Epithelial cell of prostate (primary cell): Measurements from ENCODE around the gene MORF4L1.
"Not testable (repeated sequence)": the region's sequence is repeated elsewhere in the genome, so short reads cannot be mapped to it uniquely, and the experiment has no call there.

Experiments
- DNase-seq: peaks from one replicate; pipeline ENCODE4 v3.0.0-alpha.2; 2011; ENCODE audit warnings: low read depth, low spot score
- H3K27ac ChIP-seq: fragments of 450-650 bp; 2 replicates; pipeline ENCODE4 v1.5.1; 2017; ENCODE audit warnings: mild to moderate bottlenecking

Gene MORF4L1

DNA sequence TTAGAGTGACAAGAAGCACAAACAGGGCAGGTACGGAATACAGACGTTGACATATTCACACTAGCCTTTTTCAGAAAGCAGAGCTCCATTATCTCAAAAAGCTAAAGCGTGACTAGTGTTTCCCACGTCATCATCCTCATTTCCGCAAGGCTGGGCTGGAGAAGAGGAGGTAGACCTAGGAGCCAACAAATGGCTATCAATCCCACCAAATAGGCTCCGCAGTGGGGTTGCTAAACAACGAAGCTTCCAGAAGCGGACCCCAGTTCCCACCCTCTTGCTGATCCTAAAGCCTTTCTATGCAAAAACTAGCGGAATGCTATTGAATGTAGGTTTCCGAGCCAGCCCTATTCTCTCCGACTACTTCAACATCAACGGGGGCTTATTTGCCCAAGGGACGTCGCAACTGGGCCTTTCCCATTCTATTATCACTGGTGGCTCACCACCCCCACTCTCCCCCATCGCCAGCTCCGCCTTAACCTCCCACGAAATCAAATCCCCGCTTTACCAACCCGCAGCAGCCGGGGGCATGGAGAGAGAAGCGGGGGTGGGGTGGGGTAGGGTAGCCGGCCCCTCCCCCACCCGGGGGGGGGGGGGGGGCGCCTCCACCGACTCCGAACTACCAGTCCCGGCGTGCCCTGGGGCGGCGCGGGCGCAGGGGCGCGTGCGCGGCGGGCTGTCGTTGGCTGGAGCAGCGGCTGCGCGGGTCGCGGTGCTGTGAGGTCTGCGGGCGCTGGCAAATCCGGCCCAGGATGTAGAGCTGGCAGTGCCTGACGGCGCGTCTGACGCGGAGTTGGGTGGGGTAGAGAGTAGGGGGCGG, at the start of gene MORF4L1:
TSS of gene MORF4L1 (plus strand) at position 736 of the 817 bp plus-strand sequence. CDS start 128 bp downstream, outside the sequence.
- DNase-seq: peak; percentile 84
- H3K27ac ChIP-seq: peak within 1 kb of the TSS; percentile 98

GRCh38 chr15:78828920-78829319, 43.8 kb upstream of the MORF4L1 start:
- no peak overlapping the region for H3K27ac ChIP-seq
- no peak for DNase-seq

DNA sequence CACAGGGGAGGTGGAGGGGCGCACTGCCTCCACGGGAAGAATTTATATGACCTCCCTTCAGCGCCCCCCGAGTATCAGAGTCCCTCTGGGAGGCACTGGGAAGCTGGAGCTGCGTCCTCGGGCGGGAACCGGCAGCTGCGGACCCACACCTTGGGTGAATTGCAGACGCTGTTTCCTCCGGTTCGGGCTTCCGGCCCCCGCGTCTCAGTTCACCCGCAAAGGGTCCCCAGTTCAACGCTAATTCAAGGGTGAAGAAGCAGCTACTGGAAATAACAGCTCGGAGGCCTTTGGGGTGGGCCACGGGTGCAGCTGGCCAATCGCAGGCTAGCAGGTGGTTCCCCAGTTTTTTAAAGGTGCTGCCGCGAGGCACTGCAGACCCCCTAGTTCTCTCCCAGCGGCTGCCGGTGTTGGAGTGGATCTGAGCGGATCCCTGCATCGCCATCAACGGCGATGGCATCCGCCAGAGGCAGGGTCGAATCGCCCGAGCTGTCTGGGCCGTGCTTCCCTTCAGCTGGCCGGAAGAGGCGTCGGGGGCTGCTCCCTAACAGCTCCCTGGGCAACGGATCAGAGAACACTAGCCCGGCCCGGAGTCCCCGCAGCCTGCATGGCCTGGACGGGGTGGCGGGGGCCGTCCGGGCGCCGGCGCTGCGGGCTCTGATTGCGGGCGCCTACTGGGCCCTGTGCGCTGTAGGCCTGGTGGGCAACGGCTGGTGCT, 42.0 kb upstream of the MORF4L1 start:
- no peak for DNase-seq

DNA sequence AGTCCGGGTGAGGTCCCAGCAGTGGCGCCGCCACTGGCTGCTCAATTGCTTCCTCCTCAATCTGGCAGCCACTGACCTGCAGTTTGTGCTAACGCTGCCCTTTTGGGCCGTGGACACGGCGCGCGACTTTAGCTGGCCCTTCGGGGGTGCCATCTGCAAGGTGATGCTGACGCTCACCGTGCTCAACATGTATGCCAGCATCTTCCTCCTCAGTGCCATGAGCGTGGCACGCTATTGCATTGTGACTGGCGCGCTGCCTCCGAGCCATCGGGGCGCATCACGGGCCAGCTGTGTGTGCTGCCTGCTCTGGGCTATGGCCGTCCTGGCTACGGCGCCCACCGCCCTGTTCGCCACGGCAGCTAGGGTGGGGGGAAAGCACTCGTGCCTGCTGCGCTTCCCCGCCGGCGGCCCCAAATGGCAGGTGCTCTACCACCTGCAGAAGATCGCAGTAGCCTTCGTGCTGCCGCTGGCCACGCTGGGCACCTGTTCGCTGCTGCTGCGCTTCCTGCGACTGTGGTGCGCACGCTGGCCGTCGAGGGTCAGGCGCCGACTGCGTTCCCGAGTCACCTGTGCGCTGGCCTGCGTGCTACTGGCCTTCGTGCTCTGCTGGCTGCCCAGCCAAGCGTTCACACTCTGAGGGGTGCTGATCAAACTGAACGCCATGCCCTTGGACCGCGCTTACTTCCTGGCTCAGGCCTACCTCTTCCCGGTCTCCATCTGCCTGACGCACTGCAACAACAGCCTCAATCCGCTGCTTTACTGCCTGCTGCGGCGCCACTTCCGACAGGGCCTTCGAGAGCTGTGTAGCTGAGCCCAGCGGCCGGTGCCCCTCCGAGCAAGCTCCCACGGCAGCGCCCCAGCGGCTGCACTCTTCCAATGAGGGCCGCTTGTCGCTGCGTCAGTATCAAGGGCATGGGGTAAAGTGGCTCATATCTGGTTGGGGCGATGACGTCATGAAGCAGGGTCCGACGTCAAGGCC, 41.2 kb upstream of the MORF4L1 start:
- DNase-seq: no peak
- no peak overlapping the region for H3K27ac ChIP-seq

More for the DNA sequence above, 42.0 kb upstream of the MORF4L1 start:
- H3K27ac ChIP-seq: no peak overlapping the region

DNA sequence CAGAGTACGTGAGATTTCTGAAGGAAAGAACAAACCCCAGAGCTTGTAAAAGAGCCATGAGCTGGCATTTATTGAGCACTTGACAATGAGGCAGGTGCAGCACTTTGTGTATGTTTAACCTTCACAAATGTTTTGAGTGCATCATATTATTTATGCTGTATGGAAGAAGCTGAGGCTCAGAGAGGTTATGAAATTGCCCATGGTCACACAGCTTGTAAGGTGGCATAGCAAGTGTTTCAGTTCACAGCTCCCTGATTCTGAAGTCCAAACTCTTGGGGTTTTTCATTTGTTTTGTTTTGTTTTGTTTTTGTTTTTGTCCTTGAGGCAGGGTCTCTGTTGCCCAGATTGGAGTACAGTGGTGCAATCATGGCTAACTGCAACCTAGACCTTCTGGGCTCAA, 36.4 kb upstream of the MORF4L1 start:
- no peak for DNase-seq
- no peak overlapping the region for H3K27ac ChIP-seq

- DNase-seq: no peak
- H3K27ac ChIP-seq: no peak overlapping the region
Observed at GRCh38 chr15:78837131-78837530, 35.6 kb upstream of the MORF4L1 start.

- DNase-seq: no peak
- H3K27ac ChIP-seq: no peak overlapping the region
Observed at GRCh38 chr15:78837543-78837942, 35.1 kb upstream of the MORF4L1 start.

DNA sequence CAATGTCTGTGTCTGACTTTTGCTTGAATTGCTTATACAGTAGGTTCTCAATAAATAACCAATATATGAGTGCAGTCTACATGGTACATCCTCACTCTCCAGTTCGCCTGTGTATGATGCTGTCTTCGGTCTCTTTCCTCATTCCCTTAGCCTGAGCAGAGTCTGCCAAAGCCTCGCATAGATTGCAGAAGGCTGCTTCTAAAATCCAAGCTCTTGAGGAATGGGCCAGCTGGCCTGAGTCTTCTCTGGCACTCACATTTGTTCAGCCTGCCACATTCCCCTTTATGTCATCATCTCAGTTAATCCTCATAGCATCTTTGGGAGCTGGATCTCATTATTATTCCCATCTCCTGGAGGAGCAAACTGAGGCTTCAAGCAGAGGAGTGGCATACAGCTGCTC, 34.2 kb upstream of the MORF4L1 start:
- H3K27ac ChIP-seq: no peak overlapping the region
- DNase-seq: no peak

- not testable (repeated sequence) for H3K27ac ChIP-seq, DNase-seq
Observed at GRCh38 chr15:78839151-78839550, 33.5 kb upstream of the MORF4L1 start.

- no peak for DNase-seq
- H3K27ac ChIP-seq: no peak overlapping the region
Observed at GRCh38 chr15:78840661-78841375, 31.9 kb upstream of the MORF4L1 start.

DNA sequence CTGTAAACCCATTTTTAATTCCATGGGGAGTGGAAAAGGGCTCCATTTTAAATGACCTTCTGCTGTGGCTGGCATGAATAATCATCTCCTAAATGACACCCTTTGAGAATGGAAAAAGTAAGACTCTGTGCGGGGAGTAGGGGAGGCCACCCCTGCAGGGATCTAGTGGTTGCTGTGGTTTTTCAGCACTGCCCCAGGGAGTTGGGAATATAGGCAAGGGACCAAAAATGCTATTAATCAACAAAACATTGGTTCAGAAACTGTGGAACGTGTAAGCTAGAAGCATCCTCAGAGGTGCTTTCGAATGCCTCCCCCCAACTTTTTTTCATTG, 31.3 kb upstream of the MORF4L1 start:
- H3K27ac ChIP-seq: no peak overlapping the region
- no peak for DNase-seq

DNA sequence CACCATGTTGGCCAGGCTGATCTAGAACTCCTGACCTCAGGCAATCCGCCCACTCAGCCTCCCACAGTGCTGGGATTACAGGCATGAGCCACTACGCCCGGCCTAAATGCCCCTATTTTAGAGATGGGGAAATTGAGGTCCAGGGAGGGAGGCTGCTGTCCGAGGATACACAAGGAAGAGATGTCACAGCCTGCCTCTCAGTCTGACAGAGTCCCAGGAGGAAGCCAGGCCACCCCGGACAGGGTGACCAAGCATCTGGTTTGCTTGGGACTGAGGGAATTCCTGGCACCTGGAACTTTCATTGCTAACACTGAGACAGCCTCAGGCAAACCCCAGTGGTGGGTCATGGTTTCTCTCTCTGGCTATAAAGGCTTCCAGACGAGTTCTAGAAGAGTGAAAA, 30.8 kb upstream of the MORF4L1 start:
- no peak overlapping the region for H3K27ac ChIP-seq
- DNase-seq: no peak

DNA sequence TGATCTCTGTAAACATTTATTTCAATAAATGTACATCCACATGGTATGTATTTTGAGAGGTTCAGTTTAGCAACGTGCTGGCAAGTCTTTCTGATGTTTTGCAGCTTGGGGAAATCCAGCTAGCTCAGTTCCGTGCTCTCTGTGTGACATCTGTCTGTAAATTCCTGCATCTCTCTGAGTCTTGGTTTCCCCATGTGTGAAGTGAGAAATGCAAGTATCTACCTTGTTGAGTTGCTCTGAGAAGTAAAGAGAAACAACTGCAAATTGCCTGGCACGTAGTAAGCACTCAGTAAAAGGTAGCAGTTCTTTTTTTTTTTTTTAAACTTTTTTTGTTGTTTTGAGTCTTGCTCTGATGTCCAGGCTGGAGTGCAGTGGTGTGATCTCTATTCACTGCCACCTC, 30.2 kb upstream of the MORF4L1 start:
- DNase-seq: no peak
- no peak overlapping the region for H3K27ac ChIP-seq

DNA sequence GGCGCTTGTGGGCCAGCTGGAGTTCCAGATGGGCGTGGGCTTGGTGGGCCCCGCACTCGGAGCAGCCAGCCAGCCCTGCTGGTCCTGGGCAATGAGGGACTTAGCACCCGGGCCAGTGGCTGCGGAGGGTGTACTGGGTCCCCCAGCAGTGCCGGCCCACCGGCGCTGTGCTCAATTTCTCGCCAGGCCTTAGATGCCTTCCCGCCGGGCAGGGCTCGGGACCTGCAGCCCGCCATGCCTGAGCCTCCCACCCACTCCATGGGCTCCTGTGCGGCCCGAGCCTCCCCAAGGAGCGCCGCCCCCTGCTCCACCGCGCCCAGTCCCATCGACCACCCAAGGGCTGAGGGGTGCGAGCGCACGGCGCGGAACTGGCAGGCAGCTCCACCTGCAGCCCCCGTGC, 25.8 kb upstream of the MORF4L1 start:
- not testable (repeated sequence) for DNase-seq, H3K27ac ChIP-seq

DNA sequence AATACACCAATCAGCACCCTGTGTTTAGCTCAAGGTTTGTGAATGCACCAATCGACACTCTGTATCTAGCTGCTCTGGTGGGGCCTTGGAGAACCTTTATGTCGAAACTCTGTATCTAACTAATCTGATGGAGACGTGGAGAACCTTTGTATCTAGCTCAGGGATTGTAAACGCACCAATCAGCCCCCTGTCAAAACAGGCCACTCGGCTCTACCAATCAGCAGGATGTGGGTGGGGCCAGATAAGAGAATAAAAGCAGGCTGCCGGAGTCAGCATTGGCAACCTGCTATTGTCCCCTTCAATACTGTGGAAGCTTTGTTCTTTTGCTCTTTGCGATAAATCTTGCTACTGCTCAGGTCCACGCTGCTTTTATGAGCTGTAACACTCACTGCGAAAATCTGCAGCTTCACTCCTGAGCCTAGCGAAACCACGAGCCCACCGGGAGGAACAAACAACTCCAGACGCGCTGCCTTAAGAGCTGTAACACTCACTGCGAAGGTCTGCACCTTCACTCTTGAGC, 25.2 kb upstream of the MORF4L1 start:
- H3K27ac ChIP-seq, DNase-seq: not testable (repeated sequence)

- no peak for DNase-seq
- H3K27ac ChIP-seq: no peak overlapping the region
Observed at GRCh38 chr15:78850352-78850751, 22.3 kb upstream of the MORF4L1 start.

DNA sequence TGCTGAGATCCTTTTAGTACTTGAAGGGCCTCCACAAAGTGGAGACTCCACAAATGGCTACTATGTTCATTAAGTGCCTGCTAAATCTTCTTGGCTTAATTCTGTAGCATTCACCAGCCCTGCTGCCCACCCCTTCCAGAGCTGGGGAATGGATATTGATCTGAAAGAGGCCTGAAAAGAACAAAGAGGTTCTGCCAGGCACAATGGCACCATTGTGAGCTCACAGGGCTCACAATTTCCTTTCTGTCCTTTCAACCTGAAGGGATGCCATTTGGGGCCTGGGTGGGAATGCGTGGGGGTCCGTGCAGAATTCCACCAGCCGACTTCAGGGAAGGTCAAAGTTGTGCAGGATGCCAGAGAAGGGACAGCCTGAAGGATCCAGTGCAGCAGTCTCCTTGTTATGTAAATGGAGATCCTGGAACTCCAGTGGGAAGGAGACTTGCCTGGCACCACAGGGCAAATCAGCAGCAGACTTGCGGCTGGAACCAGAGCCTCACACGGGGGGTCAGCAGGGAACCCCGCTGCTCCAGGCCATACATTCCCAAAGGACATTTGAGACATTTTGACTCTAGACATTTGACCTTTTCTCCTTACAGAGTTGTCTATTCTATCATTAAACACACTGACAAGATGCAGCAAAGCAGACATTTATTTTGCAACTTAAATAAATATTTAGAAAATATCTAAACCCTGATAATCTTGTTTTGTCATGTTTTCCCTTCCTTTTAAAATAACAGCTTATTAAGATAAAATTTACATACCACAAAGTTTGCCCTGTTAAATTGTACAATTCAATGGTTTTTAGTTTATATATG, 21.5 kb upstream of the MORF4L1 start:
- H3K27ac ChIP-seq: no peak overlapping the region
- DNase-seq: no peak

DNA sequence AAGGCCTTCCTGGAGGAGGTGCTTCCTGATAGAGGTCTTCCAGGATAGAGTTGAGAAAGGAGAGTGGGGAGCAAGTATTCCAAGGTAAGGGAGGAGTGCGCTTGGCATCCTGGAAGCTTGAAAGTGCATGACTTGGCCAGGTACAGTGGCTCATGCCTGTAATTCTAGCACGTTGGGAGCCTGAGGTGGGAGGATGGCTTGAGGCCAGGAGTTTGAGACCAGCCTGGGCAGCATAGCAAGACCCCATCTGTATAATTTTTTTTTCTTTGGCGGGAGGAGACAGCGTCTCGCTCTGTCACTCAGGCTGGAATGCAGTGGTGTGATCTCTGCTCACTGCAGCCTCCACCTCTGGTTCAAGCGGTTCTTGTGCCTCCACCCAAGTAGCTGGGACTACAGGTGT, 19.2 kb upstream of the MORF4L1 start:
- no peak for DNase-seq
- no peak overlapping the region for H3K27ac ChIP-seq

- H3K27ac ChIP-seq: no peak overlapping the region
- no peak for DNase-seq
Observed at GRCh38 chr15:78854833-78855372, 17.8 kb upstream of the MORF4L1 start.
